ENCODE measurements around the gene PFKL.

Gene PFKL

DNA sequence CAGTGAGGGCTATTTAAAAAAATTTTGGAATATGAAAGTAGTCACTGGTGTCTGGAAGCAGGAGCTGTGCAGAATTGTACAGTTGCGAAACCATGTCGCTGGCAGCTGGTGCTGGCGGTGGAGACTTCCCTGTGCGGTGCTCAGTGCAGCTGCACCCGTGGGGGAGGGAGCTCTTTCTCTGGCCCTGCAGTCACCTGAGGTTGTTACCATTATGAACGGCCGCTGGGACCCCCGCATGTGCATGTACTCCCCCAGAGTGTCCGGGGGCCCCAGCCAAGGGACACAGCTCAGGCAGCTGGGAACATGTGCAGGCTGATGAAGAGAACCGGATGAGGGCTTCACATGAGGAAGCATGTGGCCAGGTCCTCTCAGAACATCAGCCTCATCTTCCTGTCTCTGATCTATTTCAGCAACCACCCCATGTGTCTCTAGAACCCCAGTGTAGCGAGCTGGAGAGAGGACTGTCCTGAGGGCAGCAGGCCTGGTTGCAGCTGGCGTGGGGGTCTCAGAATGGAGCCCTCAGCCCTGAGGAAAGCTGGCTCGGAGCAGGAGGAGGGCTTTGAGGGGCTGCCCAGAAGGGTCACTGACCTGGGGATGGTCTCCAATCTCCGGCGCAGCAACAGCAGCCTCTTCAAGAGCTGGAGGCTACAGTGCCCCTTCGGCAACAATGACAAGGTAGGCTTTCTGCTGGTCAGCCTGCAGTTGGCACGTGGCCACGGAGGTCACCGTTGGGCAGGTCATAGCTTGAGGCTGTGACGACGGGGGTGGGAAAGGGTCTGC is 53.5 kb downstream of the PFKL start, which contains the start of gene TRPM2:
Gene TRPM2, plus strand, starts transcription at position 431 of the 780 bp plus-strand sequence. Its CDS starts 80 bp downstream, at position 511.
- no peak within 1 kb of the TSS for H3K27ac ChIP-seq
- DNase-seq (ENCODE audit: low spot score) = no peak
- no peak for TF ChIP-seq CTCF (conservative IDR thresholded peaks at IDR 0.05; ENCODE audit: low read depth)
- ChIA-PET POLR2A (ENCODE audit: low non-redundant PET) (no interaction called here), CTCF (interaction anchor here (0.5 to 0.7 kb wide), 3 partner anchors 10 to 1876 kb away, joined by 3 read pairs; no protein-coding TSS in a partner anchor)

DNA sequence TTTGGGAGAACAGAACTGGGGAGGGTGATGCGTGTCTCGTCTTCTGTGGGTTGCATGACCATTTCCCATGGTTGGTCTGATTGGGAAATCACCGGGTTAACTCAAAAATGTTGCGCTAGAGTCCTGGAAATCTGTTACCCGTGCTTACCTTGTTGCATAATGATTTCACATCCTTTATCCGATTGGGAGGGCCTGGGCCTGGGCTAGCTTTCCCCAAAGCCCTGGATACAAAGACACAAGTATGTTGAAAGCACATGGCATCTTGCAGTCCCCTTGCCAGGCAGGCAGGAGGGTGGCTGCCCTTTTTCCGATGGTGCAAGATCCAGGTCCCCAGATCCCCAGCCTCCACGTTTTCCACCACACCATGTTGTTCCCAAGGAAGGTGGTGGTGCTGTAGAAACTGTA is 54.1 kb downstream of the PFKL start:
- no peak for TF ChIP-seq CTCF (conservative IDR thresholded peaks at IDR 0.05; ENCODE audit: low read depth)
- ChIA-PET POLR2A (ENCODE audit: low non-redundant PET) (no interaction called here), CTCF (interaction anchor here (0.7 kb wide), 1 partner anchor 1876 kb away, joined by 3 read pairs; no protein-coding TSS in a partner anchor)
- DNase-seq (ENCODE audit: low spot score) = no peak
- H3K27ac ChIP-seq = no peak overlapping the region

GRCh38 chr21:44354775-44355771 is 55.2 kb downstream of the PFKL start:
- TF ChIP-seq CTCF (conservative IDR thresholded peaks at IDR 0.05; ENCODE audit: low read depth) = no peak
- ChIA-PET CTCF (no interaction called here), POLR2A (ENCODE audit: low non-redundant PET) (no interaction called here)
- DNase-seq (ENCODE audit: low spot score) = no peak
- no peak overlapping the region for H3K27ac ChIP-seq

DNA sequence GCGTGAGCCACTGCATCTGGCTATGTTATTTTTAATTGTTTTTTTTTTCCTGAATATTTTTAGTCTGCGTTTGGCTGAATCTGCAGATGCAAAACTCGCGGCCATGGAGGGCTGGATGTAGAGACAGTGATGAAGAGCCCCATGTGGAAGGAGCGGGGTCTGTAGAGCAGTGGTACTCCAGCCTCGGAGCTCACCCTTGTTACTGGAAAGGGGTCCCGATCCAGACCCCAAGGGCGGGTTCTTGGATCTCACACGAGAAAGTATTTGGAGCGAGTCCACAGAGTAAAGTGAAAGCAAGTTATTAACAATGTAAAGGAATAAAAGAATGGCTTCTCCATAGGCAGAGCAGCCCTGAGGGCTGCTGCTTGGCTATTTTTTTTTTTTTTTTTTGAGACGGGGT is 56.3 kb downstream of the PFKL start:
- H3K27ac ChIP-seq = no peak overlapping the region
- no peak for DNase-seq (ENCODE audit: low spot score)
- no peak for TF ChIP-seq CTCF (conservative IDR thresholded peaks at IDR 0.05; ENCODE audit: low read depth)
- ChIA-PET CTCF (no interaction called here), POLR2A (ENCODE audit: low non-redundant PET) (no interaction called here)

- H3K27ac ChIP-seq = no peak overlapping the region
- ChIA-PET POLR2A (ENCODE audit: low non-redundant PET) (no interaction called here), CTCF (no interaction called here)
- TF ChIP-seq CTCF (conservative IDR thresholded peaks at IDR 0.05; ENCODE audit: low read depth) = no peak
- no peak for DNase-seq (ENCODE audit: low spot score)
Observed at GRCh38 chr21:44356636-44357035, 56.8 kb downstream of the PFKL start.

DNA sequence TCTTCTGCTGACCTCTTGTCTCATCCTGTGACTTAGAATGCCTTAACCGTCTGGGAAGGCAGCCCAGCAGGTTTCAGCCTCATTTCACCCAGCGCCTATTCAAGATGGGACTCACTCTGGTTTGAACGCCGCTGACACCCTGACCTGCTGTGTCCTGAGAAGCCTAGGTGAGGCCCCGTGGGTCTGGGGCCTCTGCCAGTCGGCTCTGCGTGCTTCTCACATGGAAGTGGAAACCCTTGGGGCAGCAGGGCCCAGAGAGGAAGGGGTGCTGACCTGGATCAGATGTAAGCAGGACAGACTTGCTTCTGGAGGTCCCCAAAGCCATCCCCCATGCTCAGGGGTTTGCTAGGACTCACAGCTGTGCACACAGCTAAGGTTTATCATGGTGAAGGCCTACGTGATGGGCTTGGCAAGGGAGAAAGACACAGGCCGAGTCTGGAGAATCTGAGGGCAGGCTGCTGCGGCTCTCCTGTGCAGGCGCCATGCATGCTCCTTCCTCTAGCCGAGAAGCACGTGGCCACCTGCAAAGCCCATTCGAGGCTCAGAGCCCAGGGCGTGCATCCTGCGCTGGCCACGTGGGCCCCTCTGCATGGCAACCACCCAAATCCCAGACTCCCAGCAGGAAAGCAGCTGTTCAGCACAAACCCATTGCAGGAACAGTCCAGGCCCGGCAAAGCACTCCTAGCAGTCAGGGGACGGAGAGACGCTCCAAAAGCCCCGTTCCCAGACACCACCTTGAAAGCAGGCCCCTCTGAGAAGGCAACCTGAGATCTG is 57.4 kb downstream of the PFKL start:
- ChIA-PET CTCF (no interaction called here), POLR2A (ENCODE audit: low non-redundant PET) (no interaction called here)
- no peak for TF ChIP-seq CTCF (conservative IDR thresholded peaks at IDR 0.05; ENCODE audit: low read depth)
- no peak for DNase-seq (ENCODE audit: low spot score)
- H3K27ac ChIP-seq = no peak overlapping the region

Data from RWPE1 (cell line).